Psoas muscle (tissue), 8 donors: ENCODE results near the gene FAM171A1. TPM values are rescaled to one million over a fixed set of nuclear protein-coding genes. Genes with fewer than 3 reads are reported as not detected.
A peak's percentile ranks its signal among the peaks of the same experiment; 100 is the strongest.

Source experiments
- ATAC-seq, 4 donors: fragments of 200-7000 bp; cut with Tn5 transposase; one replicate each; pipeline ENCODE4 v1.9.1; 2020; ENCODE audit warnings: moderate library complexity in 3 of 4, mild to moderate bottlenecking in 2 of 4
- DNase-seq, 2 donors: peaks; one replicate each; pipeline ENCODE4 v3.0.0-alpha.2; 2020
- H3K27ac ChIP-seq: fragments of 200-600 bp; one replicate; pipeline ENCODE4 v1.8.0; 2022
- H3K27me3 ChIP-seq, 3 donors: fragments of 200-600 bp in 1 of 3; one replicate each; pipeline versions ENCODE4 v1.6.1 to v1.8.0; 2013 to 2022; ENCODE audit warnings: low read length in 2 of 3, mild to moderate bottlenecking in 2 of 3, moderate library complexity in 1 of 3; ENCODE audit not compliant: insufficient read depth in 3 of 3
- H3K36me3 ChIP-seq, 2 donors: fragments of 200-600 bp in 1 of 2; one replicate each; pipeline versions ENCODE4 v1.6.1 to v1.8.0; 2013 to 2022; ENCODE audit warnings: low read depth in 1 of 2, mild to moderate bottlenecking in 1 of 2, moderate library complexity in 1 of 2; ENCODE audit not compliant: insufficient read depth in 1 of 2
- H3K4me1 ChIP-seq: fragments of 200-600 bp; one replicate; pipeline ENCODE4 v1.8.0; 2022
- H3K4me3 ChIP-seq: fragments of 200-600 bp; one replicate; pipeline ENCODE4 v1.8.0; 2022; ENCODE audit warnings: mild to moderate bottlenecking
- H3K9me3 ChIP-seq: fragments of 200-600 bp; one replicate; pipeline ENCODE4 v1.8.0; 2022
- CTCF ChIP-seq: fragments of 200-600 bp; IDR thresholded peaks from one replicate; pipeline ENCODE4 v1.8.0; 2022; ENCODE audit warnings: antibody characterized with exemption
- WGBS, 3 donors: extraction: QIAGEN DNeasy Blood & Tissue Kit; methylation state at CpG; one replicate each; pipeline versions ENCODE4 v1.1.6 to v1.1.7; 2013; 5-methylcytosine and 5-hydroxymethylcytosine counted together
- intact Hi-C, 2 donors: fragments of 100-400 bp; cut with DNase I; formaldehyde crosslinking; loops; one replicate each; pipeline versions ENCODE4 v1.11.0 to v1.14.2; 2022
- polyA plus RNA-seq, 3 donors: library from polyadenylated mRNA; stranded (reverse); fragments of 200-250 nt; gene quantifications; one replicate each; pipeline ENCODE4 v1.2.3, GENCODE V29; 2013
- total RNA-seq, 4 donors: library from RNA; stranded (reverse); fragmentation: NEBNext Ultra II Directional in 2 of 4; extraction: Animal tissue kit (Norgen Biotek cat#: 25700) in 2 of 4; gene quantifications; one replicate each; pipeline versions ENCODE4 v1.2.1 to v1.2.4, GENCODE V29; 2021 to 2023
- donor health status: healthy with polysubstance abuse.
- donor health status: DM: no; HTN: no; CAD: no; lungs with moderate emphysema.
- donor health status: Bipolar disorder and iron deficiency.
- donor health status: healthy.
- donor health status: DM: yes; HTN: yes; CAD: no.
- donor health status: DM: no; HTN: no; CAD: no.
- donor health status: DM: no; HTN: no; CAD: no.
- donor health status: DM: yes; HTN: yes; CAD: no.

The FAM171A1 gene
- total and polyA plus RNA-seq, 7 donors, result 3.9 to 10.5 (median 5.0) TPM

- H3K27me3 ChIP-seq, result no peaks in the 10 kb centered on the region
- peaks cover 2% of the 10 kb centered on the region for H3K4me1 ChIP-seq
- no peak overlapping the region for H3K4me3 ChIP-seq
- TF ChIP-seq CTCF, result no peak
- no peak for ATAC-seq
- H3K27ac ChIP-seq, result no peak overlapping the region
- no peaks in the 10 kb centered on the region for H3K36me3 ChIP-seq
- no peak for DNase-seq
- intact Hi-C loops, result loop anchor here in 1 of 2 donors (10.0 kb wide), 1 partner anchor 1639 kb away; the partner anchor contains the start of gene RSU1
- H3K9me3 ChIP-seq, result no peaks in the 10 kb centered on the region
- WGBS, 3 donors, result 93 to 97% (median 96%) methylated on average over 6 of the region's 6 CpGs
Measured at GRCh38 chr10:15175587-15175986, 195.5 kb downstream of the FAM171A1 start.

GRCh38 chr10:15172306-15172840, 198.7 kb downstream of the FAM171A1 start:
- Histone ChIP-seq H3K27ac (no peak overlapping the region), H3K9me3 (no peaks in the 10 kb centered on the region), H3K4me3 (no peak overlapping the region), H3K4me1 (peaks cover 18% of the 10 kb centered on the region), H3K27me3 (no peaks in the 10 kb centered on the region), H3K36me3 (no peaks in the 10 kb centered on the region)
- DNase-seq (no peak), ATAC-seq (no peak)
- 96% methylated on average over 7 of the region's 7 CpGs for WGBS, 3 donors
- intact Hi-C loops, result loop anchor here in 1 of 2 donors (10.0 kb wide), 1 partner anchor 1642 kb away; the partner anchor contains the start of gene RSU1
- TF ChIP-seq CTCF, result no peak

GRCh38 chr10:15169555-15170401, 201.3 kb downstream of the FAM171A1 start:
- intact Hi-C loops, result loop anchor here (1.0 to 10.0 kb wide), 7 partner anchors 28 to 1645 kb away; partner anchors contain the start of genes CDNF (in 2 of the 2), HSPA14 (in 2 of the 2), MSANTD7 (in 2 of the 2) and RPP38 (in 2 of the 2)
- Histone ChIP-seq H3K27ac (peak overlapping the region; percentile 58), H3K4me3 (peak overlapping the region; percentile 48), H3K36me3 (no peaks in the 10 kb centered on the region), H3K4me1 (peaks cover 33% of the 10 kb centered on the region), H3K27me3 (no peaks in the 10 kb centered on the region), H3K9me3 (no peaks in the 10 kb centered on the region)
- DNase-seq (peak in 1 of 2 donors; percentile 49), ATAC-seq (no peak)
- 9 to 18% (median 10%) methylated on average over 16 of the region's 16 CpGs for WGBS, 3 donors
- no peak for TF ChIP-seq CTCF

- DNase-seq, result peak; percentile 95 to 98
- TF ChIP-seq CTCF, result no peak
- H3K27me3 ChIP-seq, result no peaks in the 10 kb centered on the region
- 10 to 17% (median 12%) methylated on average over 24 to 37 of the region's 44 CpGs for WGBS, 3 donors
- H3K4me3 ChIP-seq, result peak overlapping the region; percentile 48
- H3K36me3 ChIP-seq, result no peaks in the 10 kb centered on the region
- H3K4me1 ChIP-seq, result peaks cover 33% of the 10 kb centered on the region
- no peaks in the 10 kb centered on the region for H3K9me3 ChIP-seq
- peak; percentile 89 to 95 (median 92) for ATAC-seq
- H3K27ac ChIP-seq, result peak overlapping the region; percentile 58
- intact Hi-C loops, result loop anchor here (2.0 to 10.0 kb wide), 5 partner anchors 72 to 1276 kb away; partner anchors contain the start of genes CDNF (in 2 of the 2), HSPA14 (in 2 of the 2), MSANTD7 (in 2 of the 2) and RPP38 (in 2 of the 2)
Measured at GRCh38 chr10:15168786-15169554, 202.1 kb downstream of the FAM171A1 start.
